ENCODE data around the gene NOVA2. TPM values are rescaled to one million over a fixed set of nuclear protein-coding genes. Genes with fewer than 3 reads are reported as not detected.

The NOVA2 gene
- total RNA-seq, 1 experiment from 2014 or later: 2.5 TPM

DNA sequence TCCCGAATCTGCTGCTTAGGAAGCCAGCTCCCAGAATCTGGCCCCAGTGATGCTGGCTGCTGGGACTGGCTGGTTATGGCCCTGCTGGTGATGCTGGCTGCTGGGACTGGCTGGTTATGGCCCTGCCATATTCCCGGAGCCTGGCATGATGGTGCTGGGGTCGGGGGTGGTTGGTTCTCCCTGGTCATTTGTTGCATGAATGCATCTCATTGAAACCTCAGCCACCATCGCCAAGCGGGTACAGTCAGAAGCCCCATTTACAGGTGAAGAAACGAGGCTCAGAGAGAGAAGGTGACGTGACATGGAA lies 47.1 kb upstream of the NOVA2 start:
- no peak for ATAC-seq
- Histone ChIP-seq H3K9me3 (ENCODE audit: control insufficient read depth in 1 of 2, insufficient read depth in 1 of 2, low read depth in 1 of 2, low read length in 2 of 2) (no peaks in the 10 kb centered on the region), H2AFZ (ENCODE audit: low read depth, low read length, poor library complexity, severe bottlenecking) (no peak overlapping the region), H3K4me1 (ENCODE audit: control insufficient read depth in 1 of 2, insufficient read depth in 2 of 2, low read length in 2 of 2) (peaks cover 3 to 14% of the 10 kb centered on the region in 2 experiments; a peak in 3 of 4 replicates), H3K9me2 (ENCODE audit: insufficient read depth) (no peaks in the 10 kb centered on the region), H3K9ac (ENCODE audit: low read length) (no peak overlapping the region), H3K4me3 (replicated peaks in 1 of 2; ENCODE audit: low read depth in 1 of 2, low read length in 2 of 2) (no peak overlapping the region), H3K36me3 (ENCODE audit: control insufficient read depth in 1 of 2, insufficient read depth in 2 of 2, low read length in 2 of 2) (0 out of 4 replicates have a peak, but pooled peaks cover 0 to 4% of the 10 kb centered on the region in 2 experiments), H3K79me2 (ENCODE audit: insufficient read depth, low read length) (no peaks in the 10 kb centered on the region), H3K27ac (ENCODE audit: low read depth, low read length) (no peak overlapping the region), H3K4me2 (ENCODE audit: low read length) (no peak overlapping the region), H4K20me1 (ENCODE audit: insufficient read depth) (no peaks in the 10 kb centered on the region), H3K27me3 (ENCODE audit: insufficient read depth, low read length) (no peaks in the 10 kb centered on the region)
- no TSS peak for BruUV-seq (replicated peaks)
- no peak for TF ChIP-seq SIN3A (IDR thresholded peaks at IDR 0.05; ENCODE audit: low read depth)
- TF ChIP-seq, protein P1, sequence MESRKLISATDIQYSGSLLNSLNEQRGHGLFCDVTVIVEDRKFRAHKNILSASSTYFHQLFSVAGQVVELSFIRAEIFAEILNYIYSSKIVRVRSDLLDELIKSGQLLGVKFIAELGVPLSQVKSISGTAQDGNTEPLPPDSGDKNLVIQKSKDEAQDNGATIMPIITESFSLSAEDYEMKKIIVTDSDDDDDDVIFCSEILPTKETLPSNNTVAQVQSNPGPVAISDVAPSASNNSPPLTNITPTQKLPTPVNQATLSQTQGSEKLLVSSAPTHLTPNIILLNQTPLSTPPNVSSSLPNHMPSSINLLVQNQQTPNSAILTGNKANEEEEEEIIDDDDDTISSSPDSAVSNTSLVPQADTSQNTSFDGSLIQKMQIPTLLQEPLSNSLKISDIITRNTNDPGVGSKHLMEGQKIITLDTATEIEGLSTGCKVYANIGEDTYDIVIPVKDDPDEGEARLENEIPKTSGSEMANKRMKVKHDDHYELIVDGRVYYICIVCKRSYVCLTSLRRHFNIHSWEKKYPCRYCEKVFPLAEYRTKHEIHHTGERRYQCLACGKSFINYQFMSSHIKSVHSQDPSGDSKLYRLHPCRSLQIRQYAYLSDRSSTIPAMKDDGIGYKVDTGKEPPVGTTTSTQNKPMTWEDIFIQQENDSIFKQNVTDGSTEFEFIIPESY (IDR thresholded peaks at IDR 0.05; ENCODE audit: extremely low read depth, insufficient replicate concordance, low read length): no peak
- TF ChIP-seq RAD21 (IDR thresholded peaks at IDR 0.05; ENCODE audit: low read depth): no peak
- TF ChIP-seq, protein P2, sequence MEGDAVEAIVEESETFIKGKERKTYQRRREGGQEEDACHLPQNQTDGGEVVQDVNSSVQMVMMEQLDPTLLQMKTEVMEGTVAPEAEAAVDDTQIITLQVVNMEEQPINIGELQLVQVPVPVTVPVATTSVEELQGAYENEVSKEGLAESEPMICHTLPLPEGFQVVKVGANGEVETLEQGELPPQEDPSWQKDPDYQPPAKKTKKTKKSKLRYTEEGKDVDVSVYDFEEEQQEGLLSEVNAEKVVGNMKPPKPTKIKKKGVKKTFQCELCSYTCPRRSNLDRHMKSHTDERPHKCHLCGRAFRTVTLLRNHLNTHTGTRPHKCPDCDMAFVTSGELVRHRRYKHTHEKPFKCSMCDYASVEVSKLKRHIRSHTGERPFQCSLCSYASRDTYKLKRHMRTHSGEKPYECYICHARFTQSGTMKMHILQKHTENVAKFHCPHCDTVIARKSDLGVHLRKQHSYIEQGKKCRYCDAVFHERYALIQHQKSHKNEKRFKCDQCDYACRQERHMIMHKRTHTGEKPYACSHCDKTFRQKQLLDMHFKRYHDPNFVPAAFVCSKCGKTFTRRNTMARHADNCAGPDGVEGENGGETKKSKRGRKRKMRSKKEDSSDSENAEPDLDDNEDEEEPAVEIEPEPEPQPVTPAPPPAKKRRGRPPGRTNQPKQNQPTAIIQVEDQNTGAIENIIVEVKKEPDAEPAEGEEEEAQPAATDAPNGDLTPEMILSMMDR (IDR thresholded peaks at IDR 0.05 in 2 of 3, conservative IDR thresholded peaks at IDR 0.05 in 1 of 3; ENCODE audit: borderline replicate concordance in 1 of 3, insufficient read depth in 1 of 3, low read depth in 2 of 3, low read length in 2 of 3): no peak
- no peak for TF ChIP-seq EGR1 (IDR thresholded peaks at IDR 0.05; ENCODE audit: low read depth)
- TF ChIP-seq POLR2A (IDR thresholded peaks at IDR 0.05; ENCODE audit: borderline replicate concordance, extremely low read depth, insufficient read depth, insufficient read length): no peak
- TF ChIP-seq, protein P3, sequence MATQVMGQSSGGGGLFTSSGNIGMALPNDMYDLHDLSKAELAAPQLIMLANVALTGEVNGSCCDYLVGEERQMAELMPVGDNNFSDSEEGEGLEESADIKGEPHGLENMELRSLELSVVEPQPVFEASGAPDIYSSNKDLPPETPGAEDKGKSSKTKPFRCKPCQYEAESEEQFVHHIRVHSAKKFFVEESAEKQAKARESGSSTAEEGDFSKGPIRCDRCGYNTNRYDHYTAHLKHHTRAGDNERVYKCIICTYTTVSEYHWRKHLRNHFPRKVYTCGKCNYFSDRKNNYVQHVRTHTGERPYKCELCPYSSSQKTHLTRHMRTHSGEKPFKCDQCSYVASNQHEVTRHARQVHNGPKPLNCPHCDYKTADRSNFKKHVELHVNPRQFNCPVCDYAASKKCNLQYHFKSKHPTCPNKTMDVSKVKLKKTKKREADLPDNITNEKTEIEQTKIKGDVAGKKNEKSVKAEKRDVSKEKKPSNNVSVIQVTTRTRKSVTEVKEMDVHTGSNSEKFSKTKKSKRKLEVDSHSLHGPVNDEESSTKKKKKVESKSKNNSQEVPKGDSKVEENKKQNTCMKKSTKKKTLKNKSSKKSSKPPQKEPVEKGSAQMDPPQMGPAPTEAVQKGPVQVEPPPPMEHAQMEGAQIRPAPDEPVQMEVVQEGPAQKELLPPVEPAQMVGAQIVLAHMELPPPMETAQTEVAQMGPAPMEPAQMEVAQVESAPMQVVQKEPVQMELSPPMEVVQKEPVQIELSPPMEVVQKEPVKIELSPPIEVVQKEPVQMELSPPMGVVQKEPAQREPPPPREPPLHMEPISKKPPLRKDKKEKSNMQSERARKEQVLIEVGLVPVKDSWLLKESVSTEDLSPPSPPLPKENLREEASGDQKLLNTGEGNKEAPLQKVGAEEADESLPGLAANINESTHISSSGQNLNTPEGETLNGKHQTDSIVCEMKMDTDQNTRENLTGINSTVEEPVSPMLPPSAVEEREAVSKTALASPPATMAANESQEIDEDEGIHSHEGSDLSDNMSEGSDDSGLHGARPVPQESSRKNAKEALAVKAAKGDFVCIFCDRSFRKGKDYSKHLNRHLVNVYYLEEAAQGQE (IDR thresholded peaks at IDR 0.05; ENCODE audit: low read depth): no peak
- TF ChIP-seq ZFX (IDR thresholded peaks at IDR 0.05): no peak
- no peak for TF ChIP-seq SRF (IDR thresholded peaks at IDR 0.05; ENCODE audit: low read depth)
- DNase-seq (ENCODE audit: low read depth, low spot score): no peak
- RAD21 ChIA-PET (ENCODE audit: low non-redundant PET in 1 of 2, low total read pairs in 2 of 2, uncharacterized antibody in 2 of 2, unreplicated experiment in 2 of 2): no interaction called here
- intact Hi-C loops (cut with micrococcal nuclease): no loop called here
- POLR2A ChIA-PET: no interaction called here
- CTCF ChIA-PET: interaction anchor here (0.6 to 2.0 kb wide), 3 partner anchors 8 to 374 kb away, joined by 4 to 10 read pairs (median 5); no protein-coding TSS in a partner anchor
